ENCODE results near the gene PAK4. TPM values are rescaled to one million over a fixed set of nuclear protein-coding genes. Genes with fewer than 3 reads are reported as not detected.
A peak's percentile ranks its signal among the peaks of the same experiment; 100 is the strongest.
"Not testable (repeated sequence)": the region's sequence is repeated elsewhere in the genome, so short reads cannot be mapped to it uniquely, and the experiment has no call there.

The PAK4 gene
- 10 to 100 TPM; 66.6 to 76.3 (median 73.6) TPM for polyA plus RNA-seq (ENCODE audit: insufficient read length in 3 of 3)
- long read RNA-seq, donor 1, partial matches to known transcripts = 5 of 6 reads
- long read RNA-seq, donor 1, other reads (novel, unspliced or antisense) = 0 of 6 reads
- long read RNA-seq, donor 2, partial matches to known transcripts = 0 of 36 reads
- long read RNA-seq, donor 2, other reads (novel, unspliced or antisense) = 32 of 36 reads
- long read RNA-seq, donor 3, partial matches to known transcripts = 7 of 20 reads
- long read RNA-seq, donor 3, other reads (novel, unspliced or antisense) = 11 of 20 reads
- long read RNA-seq, donor 4, transcript PAK4-211 (3 exons, 549 nt) = major isoform, 5 of 26 reads
- long read RNA-seq, donor 4, partial matches to known transcripts = 8 of 26 reads
- long read RNA-seq, donor 4, other reads (novel, unspliced or antisense) = 9 of 26 reads
- long read RNA-seq, donor 5, partial matches to known transcripts = 0 of 2 reads
- long read RNA-seq, donor 5, other reads (novel, unspliced or antisense) = 0 of 2 reads
- long read RNA-seq, donor 6, partial matches to known transcripts = 5 of 16 reads
- long read RNA-seq, donor 6, other reads (novel, unspliced or antisense) = 8 of 16 reads
- long read RNA-seq, donor 7, partial matches to known transcripts = 47 of 71 reads
- long read RNA-seq, donor 7, other reads (novel, unspliced or antisense) = 21 of 71 reads
- long read RNA-seq, donor 8, partial matches to known transcripts = 12 of 13 reads
- long read RNA-seq, donor 8, other reads (novel, unspliced or antisense) = 0 of 13 reads
- long read RNA-seq, donor 9, partial matches to known transcripts = 15 of 41 reads
- long read RNA-seq, donor 9, other reads (novel, unspliced or antisense) = 22 of 41 reads
- long read RNA-seq, donor 10, transcript PAK4-202 (9 exons, 2,739 nt) = major isoform, 5 of 6 reads
- long read RNA-seq, donor 10, partial matches to known transcripts = 0 of 6 reads
- long read RNA-seq, donor 10, other reads (novel, unspliced or antisense) = 0 of 6 reads
- long read RNA-seq, donor 11, partial matches to known transcripts = 5 of 7 reads
- long read RNA-seq, donor 11, other reads (novel, unspliced or antisense) = 0 of 7 reads
- long read RNA-seq, donor 12, transcript PAK4-202 (9 exons, 2,739 nt) = major isoform, 8 of 70 reads
- long read RNA-seq, donor 12, partial matches to known transcripts = 38 of 70 reads
- long read RNA-seq, donor 12, other reads (novel, unspliced or antisense) = 22 of 70 reads
- long read RNA-seq, donor 13, partial matches to known transcripts = 0 of 2 reads
- long read RNA-seq, donor 13, other reads (novel, unspliced or antisense) = 0 of 2 reads
- long read RNA-seq, donor 14 = 0 reads
- long read RNA-seq, donor 15, partial matches to known transcripts = 18 of 44 reads
- long read RNA-seq, donor 15, other reads (novel, unspliced or antisense) = 21 of 44 reads
- long read RNA-seq, donor 16, partial matches to known transcripts = 12 of 22 reads
- long read RNA-seq, donor 16, other reads (novel, unspliced or antisense) = 6 of 22 reads

DNA sequence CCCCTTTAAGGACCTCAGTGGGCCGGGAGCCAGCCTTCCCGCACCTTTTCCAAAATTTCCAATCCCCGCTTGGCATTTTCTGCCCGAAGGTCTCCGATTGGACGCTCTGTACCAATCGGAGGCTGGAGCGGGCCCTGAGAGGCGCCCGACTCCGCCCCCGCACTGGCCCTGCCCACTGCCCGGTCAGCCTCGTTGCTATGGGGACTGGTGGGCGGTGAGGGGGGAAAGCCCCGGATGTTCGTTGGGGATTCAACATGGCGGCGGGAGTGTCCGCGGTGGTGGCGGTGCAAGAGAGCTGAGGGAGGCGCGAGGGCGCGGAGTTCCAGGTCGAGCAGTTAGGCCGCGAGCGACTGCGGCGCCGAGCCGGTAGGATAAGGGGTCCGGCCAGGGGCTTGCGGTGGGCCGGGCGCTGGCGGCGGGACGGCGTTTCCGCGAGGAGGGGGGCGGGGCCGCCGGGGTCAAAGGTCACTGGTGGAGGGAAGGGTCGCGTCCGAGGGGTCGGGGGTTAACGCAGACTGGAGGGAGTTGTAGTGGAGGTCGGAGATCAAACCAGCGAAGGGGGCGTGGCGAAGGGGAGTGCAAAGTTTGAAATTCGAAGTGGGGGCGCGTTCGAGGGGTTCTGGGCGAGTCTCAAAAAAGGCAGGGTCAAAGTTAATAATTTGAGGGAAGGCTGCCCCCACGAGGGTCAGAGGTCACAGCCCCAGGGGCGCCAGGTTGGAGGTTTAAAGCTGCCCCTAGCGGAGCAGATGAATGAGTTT, at the start of gene PAK4:
Gene PAK4 (plus strand): TSS at position 233 of the 758 bp plus-strand sequence. CDS start 43,768 bp downstream, outside the sequence.
- DNase-seq = peak; percentile 98

GRCh38 chr19:39077323-39077722, 48.3 kb upstream of the PAK4 start:
- DNase-seq = no peak

DNA sequence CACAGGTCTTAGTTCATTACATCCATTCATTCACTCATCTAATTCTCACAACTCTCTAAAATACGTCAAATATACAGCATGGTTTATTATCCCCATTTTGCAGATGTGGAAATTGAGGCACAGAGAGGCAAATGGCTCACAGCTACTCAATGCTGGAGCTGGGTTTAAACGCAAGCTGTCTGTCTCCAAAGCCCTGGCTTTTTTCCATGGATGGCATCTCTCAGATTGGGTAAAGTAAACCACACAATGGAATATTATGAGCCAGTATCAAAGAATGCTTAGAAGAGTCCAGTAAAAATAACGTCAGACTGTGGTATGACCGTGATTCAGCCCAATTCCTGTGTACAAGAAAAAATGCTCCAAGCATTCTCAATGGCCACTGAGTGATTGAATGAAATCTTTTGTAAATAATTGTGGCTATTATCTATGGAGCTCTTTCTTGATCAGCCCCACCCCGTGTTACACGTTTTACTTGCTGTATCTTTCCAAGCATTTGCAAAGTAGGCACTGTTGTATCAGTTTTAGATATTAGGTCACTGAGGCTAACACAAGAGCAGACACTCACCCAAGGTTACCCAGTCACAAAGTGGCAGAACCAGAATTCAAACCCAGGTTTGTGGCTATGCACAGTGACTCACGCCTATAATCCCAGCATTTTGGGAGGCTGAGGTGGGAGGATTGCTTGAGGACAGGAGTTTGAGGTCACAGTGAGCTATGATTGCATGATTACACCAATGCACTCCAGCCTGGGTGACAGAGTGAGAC, 47.0 kb upstream of the PAK4 start:
- no peak for DNase-seq

GRCh38 chr19:39080431-39080830, 45.2 kb upstream of the PAK4 start:
- no peak for DNase-seq

GRCh38 chr19:39082167-39082566, 43.4 kb upstream of the PAK4 start:
- no peak for DNase-seq

GRCh38 chr19:39082745-39083598, 42.6 kb upstream of the PAK4 start:
- no peak for DNase-seq

DNA sequence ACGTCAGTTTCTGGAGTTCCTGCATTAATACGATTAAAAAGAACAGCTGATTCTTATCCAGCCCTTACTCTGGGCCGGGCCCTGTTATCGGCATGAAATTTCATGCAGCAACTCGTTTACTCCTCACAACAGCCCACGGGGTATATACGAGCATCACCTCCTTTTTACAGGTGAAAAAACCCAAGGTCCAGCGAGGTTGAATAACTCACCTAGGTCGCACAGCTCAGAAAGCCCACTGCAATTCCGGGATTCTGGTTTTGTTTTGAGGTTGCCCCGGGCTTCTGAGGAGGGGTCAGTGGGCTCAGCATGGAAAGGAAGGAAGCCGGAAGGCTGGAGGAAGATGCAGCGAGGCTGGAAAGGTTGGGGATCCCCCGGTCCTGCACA, 42.0 kb upstream of the PAK4 start:
- DNase-seq = no peak

GRCh38 chr19:39083983-39084731, 41.4 kb upstream of the PAK4 start, which contains the start of gene ACP7:
Gene ACP7 (plus strand): TSS chr19:39084368. CDS start chr19:39085270, 902 bp downstream.
- no peak for DNase-seq

GRCh38 chr19:39084732-39085080, 40.9 kb upstream of the PAK4 start:
- no peak for DNase-seq

- no peak for DNase-seq
These were observed 40.2 kb upstream of the PAK4 start for GRCh38 chr19:39085392-39085791.

- no peak for DNase-seq
These were observed 39.2 kb upstream of the PAK4 start for GRCh38 chr19:39086386-39086785.

GRCh38 chr19:39087907-39088686, 37.5 kb upstream of the PAK4 start:
- no peak for DNase-seq

- DNase-seq = not testable (repeated sequence)
These were observed 35.6 kb upstream of the PAK4 start for GRCh38 chr19:39090016-39090415.

- no peak for DNase-seq
These were observed 34.7 kb upstream of the PAK4 start for GRCh38 chr19:39090881-39091280.

- DNase-seq = not testable (repeated sequence)
These were observed 29.6 kb upstream of the PAK4 start for GRCh38 chr19:39095799-39096540.

DNA sequence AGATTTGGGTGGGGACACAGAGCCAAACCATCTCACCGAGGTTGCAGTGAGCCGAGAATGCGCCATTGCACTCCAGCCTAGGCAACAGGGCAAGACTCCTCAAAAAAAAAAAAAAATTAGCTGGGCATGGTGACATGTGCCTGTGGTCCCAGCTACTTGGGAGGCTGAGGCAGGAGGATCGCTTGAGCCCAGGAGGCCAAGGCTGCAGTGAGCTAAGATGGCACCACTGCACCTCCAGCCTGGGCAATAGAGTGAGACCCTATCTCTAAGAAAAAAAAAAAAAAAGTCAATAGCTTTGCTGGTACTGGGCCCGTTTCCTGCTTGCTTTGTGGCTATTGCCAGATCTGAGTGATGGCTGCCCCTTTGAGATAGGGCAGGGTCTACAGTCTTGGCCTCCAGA, 28.3 kb upstream of the PAK4 start:
- no peak for DNase-seq

GRCh38 chr19:39097721-39098120, 27.9 kb upstream of the PAK4 start:
- no peak for DNase-seq
